GM11168 (cell line): Measurements from ENCODE around the gene ATG3.
"Not testable (repeated sequence)": the region's sequence is repeated elsewhere in the genome, so short reads cannot be mapped to it uniquely, and the experiment has no call there.

ENCODE experiments used
- in situ Hi-C: fragments of 300-500 bp; cut with MboI; formaldehyde crosslinking; loops from one replicate; pipeline ENCODE4 v1.12.0; 2022; ENCODE audit warnings: low sequenced_read_pairs; ENCODE audit not compliant: unreplicated experiment

The ATG3 gene

GRCh38 chr3:112564247-112564939 is 2.6 kb upstream of the ATG3 start:
- in situ Hi-C loops, result not testable (repeated sequence)

GRCh38 chr3:112561484-112561733 is 353 bp downstream of the ATG3 start:
- in situ Hi-C loops, result no loop called here

GRCh38 chr3:112560721-112561483 is 860 bp downstream of the ATG3 start:
- in situ Hi-C loops, result no loop called here

- in situ Hi-C loops, result no loop called here
These were observed 1.5 kb downstream of the ATG3 start for GRCh38 chr3:112560307-112560706.

GRCh38 chr3:112557976-112558375 is 3.8 kb downstream of the ATG3 start:
- in situ Hi-C loops, result no loop called here

- in situ Hi-C loops, result no loop called here
These were observed 6.1 kb downstream of the ATG3 start for GRCh38 chr3:112555535-112556170.

GRCh38 chr3:112550859-112551258 is 10.9 kb downstream of the ATG3 start:
- in situ Hi-C loops, result no loop called here

- in situ Hi-C loops, result no loop called here
These were observed 15.5 kb downstream of the ATG3 start for GRCh38 chr3:112546216-112546759.

- in situ Hi-C loops, result no loop called here
These were observed 21.7 kb downstream of the ATG3 start for GRCh38 chr3:112539825-112540650.

- in situ Hi-C loops, result no loop called here
These were observed 30.4 kb downstream of the ATG3 start for GRCh38 chr3:112531358-112531781.

GRCh38 chr3:112530573-112530972 is 31.2 kb downstream of the ATG3 start:
- in situ Hi-C loops, result no loop called here

- in situ Hi-C loops, result loop anchor here (5.0 kb wide), 1 partner anchor 197 kb away; no protein-coding TSS in a partner anchor
These were observed 37.6 kb downstream of the ATG3 start for GRCh38 chr3:112524127-112524526.

GRCh38 chr3:112519424-112520001 is 42.2 kb downstream of the ATG3 start:
- in situ Hi-C loops, result loop anchor here (5.0 kb wide), 2 partner anchors 192 to 407 kb away; no protein-coding TSS in a partner anchor

GRCh38 chr3:112518970-112519369 is 42.8 kb downstream of the ATG3 start:
- in situ Hi-C loops, result loop anchor here (5.0 kb wide), 1 partner anchor 407 kb away; no protein-coding TSS in a partner anchor

GRCh38 chr3:112514527-112515128 is 47.1 kb downstream of the ATG3 start:
- in situ Hi-C loops, result loop anchor here (5.0 kb wide), 1 partner anchor 402 kb away; no protein-coding TSS in a partner anchor

GRCh38 chr3:112512320-112512719 is 49.4 kb downstream of the ATG3 start:
- in situ Hi-C loops, result no loop called here

GRCh38 chr3:112508860-112509259 is 52.9 kb downstream of the ATG3 start:
- in situ Hi-C loops, result no loop called here

- in situ Hi-C loops, result no loop called here
These were observed 53.5 kb downstream of the ATG3 start for GRCh38 chr3:112508261-112508660.

- in situ Hi-C loops, result no loop called here
These were observed 55.9 kb downstream of the ATG3 start for GRCh38 chr3:112505907-112506306.
